Activated gamma-delta T cell treated with Interleukin-2 at 50 U/mL for 16 hours (primary cell): ENCODE results near the gene OR8D2.
"Not testable (repeated sequence)": the region's sequence is repeated elsewhere in the genome, so short reads cannot be mapped to it uniquely, and the experiment has no call there.

Experiments
- DNase-seq: peaks from one replicate; pipeline ENCODE4 v3.0.0-alpha.2; 2020

Gene OR8D2

DNA sequence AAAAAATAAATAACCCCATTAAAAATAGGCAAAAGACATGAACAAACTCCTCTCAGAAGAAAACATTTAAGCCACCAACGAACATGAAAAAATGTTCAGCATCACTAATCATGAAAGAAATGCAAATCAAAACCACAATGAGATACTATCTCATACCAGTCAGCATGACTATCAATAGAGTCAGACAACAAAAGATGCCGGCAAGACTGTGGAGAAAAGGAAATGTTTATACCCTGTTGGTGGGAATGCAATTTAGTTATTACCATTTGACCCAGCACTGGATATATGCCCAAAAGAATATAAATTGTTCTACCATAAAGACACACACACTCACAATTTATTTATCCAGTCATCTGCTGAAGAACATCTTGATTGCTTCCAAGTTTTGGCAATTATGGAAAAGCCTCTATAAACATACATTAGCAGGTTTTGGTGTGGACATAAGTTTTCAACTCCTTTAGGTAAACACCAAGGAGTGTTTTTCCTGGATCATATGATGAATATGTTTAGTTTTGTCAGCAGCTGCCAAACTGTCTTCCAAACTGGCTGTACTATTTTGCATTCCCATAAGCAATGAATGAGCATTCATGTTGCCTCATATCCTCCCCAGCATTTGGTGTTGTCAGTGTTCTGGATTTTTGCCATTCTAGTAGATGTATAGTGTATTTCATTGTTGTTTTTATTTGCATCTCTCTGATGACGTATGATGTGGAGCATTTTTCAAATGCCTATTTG lies 34.2 kb downstream of the OR8D2 start:
- DNase-seq, result no peak

DNA sequence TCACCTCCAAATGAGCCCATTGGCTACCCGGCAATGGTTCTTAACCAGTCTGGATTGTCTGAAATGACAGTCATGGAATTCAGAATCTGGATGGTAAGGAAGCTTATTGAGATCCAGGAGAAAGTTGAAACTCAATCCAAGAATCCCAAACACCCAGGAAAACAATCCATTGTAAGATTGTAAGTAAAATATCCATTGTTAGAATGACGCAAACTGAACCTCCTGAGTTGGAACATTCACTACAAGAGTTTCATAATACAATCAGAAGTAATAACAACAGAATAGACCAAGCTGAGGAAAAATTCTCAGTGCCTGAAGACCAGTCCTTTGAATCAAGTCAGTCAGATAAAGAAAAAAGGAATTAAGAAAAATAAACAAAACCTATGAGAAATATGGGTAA lies 41.7 kb downstream of the OR8D2 start:
- DNase-seq, result no peak

- no peak for DNase-seq
Measured at GRCh38 chr11:124277804-124278203, 42.2 kb downstream of the OR8D2 start.

DNA sequence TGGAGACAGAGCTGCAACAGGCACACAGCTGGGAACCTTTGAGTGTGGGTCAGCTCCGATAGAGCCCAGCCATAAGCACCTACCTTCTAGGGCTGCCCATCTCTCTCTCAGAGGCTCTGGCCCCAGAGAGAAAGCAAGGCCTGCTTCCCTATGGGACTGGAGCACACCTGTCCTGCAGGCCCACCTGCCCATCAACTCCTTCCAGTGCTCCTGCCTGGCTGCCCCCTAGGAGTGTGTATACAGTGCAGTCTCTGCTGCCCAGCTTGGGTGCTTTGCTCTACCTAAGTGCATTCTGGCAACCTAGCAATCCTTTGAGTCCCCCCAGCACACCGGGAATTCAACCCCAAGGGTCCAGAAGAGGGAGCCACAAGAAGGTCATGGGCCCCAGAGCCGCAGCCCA lies 42.8 kb downstream of the OR8D2 start:
- no peak for DNase-seq

- DNase-seq, result no peak
Measured at GRCh38 chr11:124276081-124276480, 43.9 kb downstream of the OR8D2 start.

GRCh38 chr11:124274000-124274399 lies 46.0 kb downstream of the OR8D2 start:
- no peak for DNase-seq

DNA sequence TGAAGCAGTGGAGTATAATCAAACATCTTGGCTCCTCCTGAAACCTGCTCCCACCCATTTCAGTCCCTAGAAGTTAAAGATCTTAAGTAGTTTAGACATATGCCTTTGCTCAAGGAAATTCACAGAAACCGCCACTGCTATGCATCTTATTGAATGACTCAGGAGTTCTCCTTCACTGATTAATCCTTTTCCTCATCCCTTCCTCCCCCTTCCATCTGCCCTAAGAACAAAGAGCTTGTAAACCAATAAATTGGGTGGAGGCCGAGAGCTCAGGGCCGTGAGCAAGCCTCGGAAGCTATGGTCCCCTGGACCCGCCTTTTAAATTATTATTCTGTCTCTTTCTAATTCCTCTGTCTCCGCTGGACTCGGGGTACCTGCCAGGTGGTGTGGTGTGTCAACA lies 49.1 kb downstream of the OR8D2 start:
- not testable (repeated sequence) for DNase-seq
